GM08714 (cell line): Measurements from ENCODE around the gene ARID5A.

Experiments
- H3K4me3 ChIP-seq: fragments of 200-500 bp; sonication (Bioruptor generic); 2 replicates; pipeline ENCODE4 v1.5.1; 2014; ENCODE audit warnings: mild to moderate bottlenecking, low read length, inconsistent platforms
- ZNF274 ChIP-seq: IDR thresholded peaks from 2 replicates; pipeline ENCODE4 v1.6.1; 2012; ENCODE audit warnings: mild to moderate bottlenecking, low read depth, low read length

The ARID5A gene

GRCh38 chr2:96502891-96503636, 33.5 kb upstream of the ARID5A start:
- no peak for TF ChIP-seq ZNF274
- H3K4me3 ChIP-seq, result no peak overlapping the region

GRCh38 chr2:96503637-96504243, 32.8 kb upstream of the ARID5A start:
- TF ChIP-seq ZNF274, result no peak
- no peak overlapping the region for H3K4me3 ChIP-seq

GRCh38 chr2:96505231-96505889, 31.2 kb upstream of the ARID5A start, which contains the start of gene NEURL3:
TSS of gene NEURL3 (minus strand) at chr2:96505357. CDS start at chr2:96505286, 71 bp downstream.
- no peak within 1 kb of the TSS for H3K4me3 ChIP-seq
- no peak for TF ChIP-seq ZNF274

- TF ChIP-seq ZNF274, result no peak
- no peak overlapping the region for H3K4me3 ChIP-seq
Observed at GRCh38 chr2:96506016-96506906, 30.3 kb upstream of the ARID5A start.

GRCh38 chr2:96506907-96507240, 29.7 kb upstream of the ARID5A start:
- TF ChIP-seq ZNF274, result no peak

GRCh38 chr2:96507957-96508520, 28.5 kb upstream of the ARID5A start:
- no peak for TF ChIP-seq ZNF274
- peak overlapping the region; percentile 9; the same call in 1 of the 2 replicates for H3K4me3 ChIP-seq

More at GRCh38 chr2:96506907-96507240, 29.7 kb upstream of the ARID5A start:
- no peak overlapping the region for H3K4me3 ChIP-seq

- H3K4me3 ChIP-seq, result no peak overlapping the region
- no peak for TF ChIP-seq ZNF274
Observed at GRCh38 chr2:96508521-96509113, 27.9 kb upstream of the ARID5A start.

GRCh38 chr2:96509114-96509846, 27.3 kb upstream of the ARID5A start:
- H3K4me3 ChIP-seq, result no peak overlapping the region
- no peak for TF ChIP-seq ZNF274

- TF ChIP-seq ZNF274, result no peak
- H3K4me3 ChIP-seq, result no peak overlapping the region
Observed at GRCh38 chr2:96509847-96510230, 26.7 kb upstream of the ARID5A start.

GRCh38 chr2:96510931-96511595, 25.5 kb upstream of the ARID5A start:
- TF ChIP-seq ZNF274, result no peak
- H3K4me3 ChIP-seq, result no peak overlapping the region

- TF ChIP-seq ZNF274, result no peak
- H3K4me3 ChIP-seq, result no peak overlapping the region
Observed at GRCh38 chr2:96511851-96512250, 24.7 kb upstream of the ARID5A start.

GRCh38 chr2:96512341-96512740, 24.2 kb upstream of the ARID5A start:
- H3K4me3 ChIP-seq, result no peak overlapping the region
- TF ChIP-seq ZNF274, result no peak
